Uterus (tissue), 4 donors: ENCODE data around the gene C14orf132. TPM values are rescaled to one million over a fixed set of nuclear protein-coding genes. Genes with fewer than 3 reads are reported as not detected.

Experiments used
- DNase-seq, 2 donors: peaks; one replicate each; pipeline ENCODE4 v3.0.0-alpha.2; 2019 to 2020
- H3K27ac ChIP-seq, 2 donors: fragments of 200-600 bp; sonication (generic); 1 replicate in 1 of 2; 2 replicates in 1 of 2; pipeline ENCODE4 v1.5.1; 2016 to 2018
- H3K27me3 ChIP-seq, 2 donors: fragments of 200-600 bp; sonication (generic); one replicate each; pipeline ENCODE4 v1.5.1; 2018 to 2019; ENCODE audit warnings: control low read depth in 1 of 2
- H3K36me3 ChIP-seq, 2 donors: fragments of 200-600 bp; sonication (generic); one replicate each; pipeline ENCODE4 v1.5.1; 2019; ENCODE audit warnings: control low read depth in 1 of 2
- H3K4me1 ChIP-seq, 2 donors: fragments of 200-600 bp; sonication (generic); one replicate each; pipeline ENCODE4 v1.5.1; 2018 to 2019; ENCODE audit warnings: control low read depth in 1 of 2
- H3K4me3 ChIP-seq, 2 donors: fragments of 200-600 bp; sonication (generic); 1 replicate in 1 of 2; 2 replicates in 1 of 2; pipeline ENCODE4 v1.5.1; 2018 to 2019; ENCODE audit warnings: mild to moderate bottlenecking in 1 of 2
- H3K9me3 ChIP-seq, 2 donors: fragments of 200-600 bp; sonication (generic); one replicate each; pipeline ENCODE4 v1.5.1; 2019; ENCODE audit warnings: control low read depth in 1 of 2
- POLR2A ChIP-seq, 2 donors: fragments of 450-650 bp; IDR thresholded peaks; one replicate each; pipeline ENCODE4 v1.6.1; 2016; ENCODE audit warnings: antibody characterized with exemption in 2 of 2, mild to moderate bottlenecking in 1 of 2, moderate library complexity in 1 of 2
- intact Hi-C: fragments of 100-400 bp; cut with DNase I; formaldehyde crosslinking; loops from one replicate; pipeline ENCODE4 v1.15.1; 2023; ENCODE audit warnings: low total_unique reads
- small RNA-seq: library from RNA; depleted of rRNA; stranded (forward); fragments of <200 nt; gene quantifications from one replicate; pipeline ENCODE3, GENCODE V24; 2016
- total RNA-seq, 4 donors: library from RNA; depleted of rRNA in 3 of 4; stranded (reverse); fragments of >200 nt in 3 of 4; gene quantifications; one replicate each; pipeline versions ENCODE4 v1.1.0 to v1.2.4, GENCODE V29; 2014 to 2023
- TF ChIP-seq, protein P1 (sequence below), 4 experiments: fragments of 200-600 bp in 2 of 4; fragments of 450-650 bp in 2 of 4; sonication (generic) in 2 of 4; IDR thresholded peaks; one replicate each; pipeline ENCODE4 v1.5.1; 2016 to 2019; ENCODE audit warnings: antibody characterized with exemption in 4 of 4, mild to moderate bottlenecking in 2 of 4, moderate library complexity in 1 of 4
- donor health status: DM: yes; HTN: yes; CAD: no.

Gene C14orf132
- total RNA-seq, 4 donors from 2014 or later, result 10.5 to 60.1 (median 16.0) TPM

DNA sequence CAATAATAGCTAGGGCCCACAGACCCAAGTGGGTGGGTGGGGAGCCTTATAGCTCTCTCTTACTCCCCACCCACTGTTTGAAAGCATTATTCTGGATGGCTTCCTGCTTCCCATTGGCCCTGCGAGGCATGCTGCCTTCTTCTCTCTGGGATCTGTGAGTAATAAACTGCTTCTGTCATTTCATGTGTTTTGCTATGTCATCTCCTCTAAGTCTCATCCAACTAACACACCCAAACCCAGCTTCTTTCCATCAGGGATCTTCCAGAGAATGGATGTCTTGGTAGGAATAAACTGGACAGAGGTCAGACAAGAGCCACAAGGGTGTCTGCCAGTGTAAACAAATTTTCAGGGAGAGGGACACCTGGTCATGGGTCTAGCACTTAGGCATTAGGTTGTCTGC is 99.1 kb downstream of the C14orf132 start:
- Histone ChIP-seq H3K27me3 (no peaks in the 10 kb centered on the region), H3K36me3 (no peaks in the 10 kb centered on the region), H3K4me3 (no peak overlapping the region), H3K9me3 (no peaks in the 10 kb centered on the region), H3K27ac (no peak overlapping the region), H3K4me1 (no peaks in the 10 kb centered on the region)
- no peak for TF ChIP-seq POLR2A (IDR thresholded peaks at IDR 0.05)
- TF ChIP-seq, protein P1, sequence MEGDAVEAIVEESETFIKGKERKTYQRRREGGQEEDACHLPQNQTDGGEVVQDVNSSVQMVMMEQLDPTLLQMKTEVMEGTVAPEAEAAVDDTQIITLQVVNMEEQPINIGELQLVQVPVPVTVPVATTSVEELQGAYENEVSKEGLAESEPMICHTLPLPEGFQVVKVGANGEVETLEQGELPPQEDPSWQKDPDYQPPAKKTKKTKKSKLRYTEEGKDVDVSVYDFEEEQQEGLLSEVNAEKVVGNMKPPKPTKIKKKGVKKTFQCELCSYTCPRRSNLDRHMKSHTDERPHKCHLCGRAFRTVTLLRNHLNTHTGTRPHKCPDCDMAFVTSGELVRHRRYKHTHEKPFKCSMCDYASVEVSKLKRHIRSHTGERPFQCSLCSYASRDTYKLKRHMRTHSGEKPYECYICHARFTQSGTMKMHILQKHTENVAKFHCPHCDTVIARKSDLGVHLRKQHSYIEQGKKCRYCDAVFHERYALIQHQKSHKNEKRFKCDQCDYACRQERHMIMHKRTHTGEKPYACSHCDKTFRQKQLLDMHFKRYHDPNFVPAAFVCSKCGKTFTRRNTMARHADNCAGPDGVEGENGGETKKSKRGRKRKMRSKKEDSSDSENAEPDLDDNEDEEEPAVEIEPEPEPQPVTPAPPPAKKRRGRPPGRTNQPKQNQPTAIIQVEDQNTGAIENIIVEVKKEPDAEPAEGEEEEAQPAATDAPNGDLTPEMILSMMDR (IDR thresholded peaks at IDR 0.05), result no peak
- no peak for DNase-seq
- intact Hi-C loops, result no loop called here

DNA sequence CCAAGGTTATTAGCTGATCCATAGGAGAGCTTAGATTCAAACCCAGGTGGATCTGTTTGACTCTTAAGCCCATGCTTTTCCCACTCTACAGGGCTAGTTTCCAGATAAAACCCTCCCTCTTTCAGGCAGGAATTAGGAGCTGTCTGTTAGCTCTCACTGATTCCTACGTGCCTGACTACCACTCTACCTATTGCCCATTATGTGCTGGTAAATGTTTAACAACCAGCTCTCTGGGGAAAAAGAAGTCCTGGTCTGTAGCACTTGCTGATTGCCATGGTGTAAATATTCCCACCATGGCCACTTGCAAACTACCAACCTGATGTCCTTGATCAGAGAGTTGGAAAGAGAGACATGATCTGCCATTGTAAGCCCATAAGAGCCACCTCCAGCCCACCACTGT is 100.0 kb downstream of the C14orf132 start:
- TF ChIP-seq, protein P1 (IDR thresholded peaks at IDR 0.05), result no peak
- TF ChIP-seq POLR2A (IDR thresholded peaks at IDR 0.05), result no peak
- Histone ChIP-seq H3K36me3 (no peaks in the 10 kb centered on the region), H3K4me3 (no peak overlapping the region), H3K27ac (no peak overlapping the region), H3K27me3 (no peaks in the 10 kb centered on the region), H3K4me1 (no peaks in the 10 kb centered on the region), H3K9me3 (no peaks in the 10 kb centered on the region)
- intact Hi-C loops, result no loop called here
- DNase-seq, result no peak

DNA sequence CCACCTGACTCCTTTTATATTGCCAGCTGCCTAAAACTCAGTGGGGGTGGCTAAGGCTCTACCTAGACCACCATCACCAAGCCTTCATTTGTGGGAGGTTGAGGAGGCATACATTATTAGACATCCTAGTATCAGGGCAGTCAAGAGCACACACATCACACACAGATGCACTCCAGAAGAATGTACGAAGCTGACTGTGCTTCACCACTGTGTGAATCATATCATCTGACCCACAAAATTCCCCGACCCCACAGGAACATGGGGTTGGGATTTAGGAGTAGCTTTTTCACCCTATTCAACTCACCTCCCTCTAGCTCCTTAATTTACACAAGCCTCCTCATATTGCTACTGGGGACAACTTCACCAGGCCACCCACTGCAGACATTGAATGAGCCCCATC is 100.7 kb downstream of the C14orf132 start:
- Histone ChIP-seq H3K27me3 (no peaks in the 10 kb centered on the region), H3K4me3 (no peak overlapping the region), H3K9me3 (no peaks in the 10 kb centered on the region), H3K36me3 (no peaks in the 10 kb centered on the region), H3K4me1 (no peaks in the 10 kb centered on the region), H3K27ac (no peak overlapping the region)
- no peak for TF ChIP-seq POLR2A (IDR thresholded peaks at IDR 0.05)
- TF ChIP-seq, protein P1 (IDR thresholded peaks at IDR 0.05), result no peak
- DNase-seq, result no peak
- intact Hi-C loops, result no loop called here

DNA sequence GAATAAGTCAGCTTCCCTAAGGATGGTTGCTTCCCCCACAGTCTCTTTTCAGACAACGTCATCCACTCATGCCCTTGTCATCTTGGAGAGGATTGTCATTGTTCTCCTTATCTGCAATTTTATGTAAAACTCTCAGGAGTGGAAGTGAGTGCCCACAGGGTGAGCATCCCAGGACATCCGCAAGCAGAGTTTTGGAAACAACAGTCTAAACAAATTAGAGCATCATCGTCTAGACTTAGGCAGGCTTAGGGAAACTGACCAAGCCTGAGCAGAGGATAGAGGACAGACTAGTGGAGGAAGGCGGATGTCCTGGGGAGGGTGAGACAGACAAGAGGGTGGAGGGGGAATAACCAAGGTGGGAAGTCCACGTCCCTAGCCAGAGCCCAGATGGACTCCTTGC is 101.8 kb downstream of the C14orf132 start:
- no peaks in the 10 kb centered on the region for H3K36me3 ChIP-seq
- H3K27me3 ChIP-seq, result no peaks in the 10 kb centered on the region
- no peaks in the 10 kb centered on the region for H3K9me3 ChIP-seq
- TF ChIP-seq, protein P1 (IDR thresholded peaks at IDR 0.05), result no peak
- no peak for TF ChIP-seq POLR2A (IDR thresholded peaks at IDR 0.05)
- intact Hi-C loops, result no loop called here
- H3K4me1 ChIP-seq, result no peaks in the 10 kb centered on the region
- H3K4me3 ChIP-seq, result no peak overlapping the region
- H3K27ac ChIP-seq, result no peak overlapping the region
- DNase-seq, result no peak

Small RNAs within 50 kb of the gene (small RNA-seq; reads per million reads assigned to genes)
- not detected for gene AL137190.1

Other genes with a start within 250 kb of the C14orf132 start
- gene TUNAR, start 162.5 kb upstream of the C14orf132 start, total RNA-seq, result 1 to 10 TPM in 2 of 4 donors, under 1 TPM in 1, not detected in 1; 0.40 to 4.2 (median 1.8) TPM
- gene BDKRB2, start 165.5 kb downstream of the C14orf132 start, total RNA-seq, result 10 to 100 TPM in 2 of 4 donors, 1 to 10 TPM in 2; 4.4 to 34.6 (median 11.1) TPM
- 1 to 10 TPM in 1 of 4 donors, under 1 TPM in 1, not detected in 2; 0.83 to 3.7 TPM for gene BDKRB1, start 216.8 kb downstream of the C14orf132 start, total RNA-seq